Suppressor macrophage treated with lipopolysaccharide for 1 hour (primary cell): ENCODE results near the gene PPM1H.
"Not testable (repeated sequence)": the region's sequence is repeated elsewhere in the genome, so short reads cannot be mapped to it uniquely, and the experiment has no call there.

ENCODE experiments used
- DNase-seq, 3 donors: peaks; one replicate each; pipeline ENCODE4 v3.0.0-alpha.2; 2020 to 2022

The PPM1H gene

GRCh38 chr12:62673028-62673815, 261.7 kb downstream of the PPM1H start:
- no peak for DNase-seq

GRCh38 chr12:62670986-62671720, 263.8 kb downstream of the PPM1H start:
- no peak for DNase-seq

- DNase-seq, result no peak
These were observed 266.2 kb downstream of the PPM1H start for GRCh38 chr12:62668782-62669181.

- not testable (repeated sequence) for DNase-seq
These were observed 270.0 kb downstream of the PPM1H start for GRCh38 chr12:62664951-62665350.

GRCh38 chr12:62660756-62661155, 274.2 kb downstream of the PPM1H start:
- peak; percentile 21 to 67 (median 41) for DNase-seq

GRCh38 chr12:62659453-62660295, 275.3 kb downstream of the PPM1H start:
- no peak for DNase-seq

DNA sequence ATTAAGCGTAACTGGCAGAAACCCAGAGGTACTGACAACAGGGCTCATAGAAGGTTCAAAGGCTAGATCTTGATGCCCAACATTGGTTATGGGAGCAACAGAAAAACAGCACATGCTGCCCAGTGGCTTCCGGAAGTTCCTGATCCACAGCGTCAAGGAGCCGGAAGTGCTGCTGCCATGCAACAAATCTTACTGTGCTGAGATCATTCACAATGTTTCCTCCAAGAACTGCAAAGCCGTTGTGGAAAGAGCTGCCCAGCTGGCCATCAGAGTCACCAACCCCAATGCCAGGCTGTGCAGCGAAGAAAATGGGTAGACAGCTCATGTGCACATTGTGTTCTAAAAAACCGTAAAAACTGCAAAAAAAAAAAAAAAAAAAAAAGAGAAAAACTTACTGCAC, 276.0 kb downstream of the PPM1H start:
- DNase-seq, result no peak

DNA sequence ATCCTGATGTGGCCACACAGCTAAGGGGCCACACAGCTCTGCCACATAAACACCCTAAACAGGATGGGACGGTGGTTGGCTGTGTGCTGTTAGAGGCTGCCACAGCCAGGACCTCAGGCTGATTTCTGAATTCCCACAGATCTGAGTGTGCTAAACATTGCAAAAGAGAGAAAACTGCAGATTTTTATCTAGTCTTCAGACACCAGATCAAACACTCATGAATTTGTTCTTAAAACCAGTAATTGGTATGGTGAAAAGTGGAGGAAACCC, 277.7 kb downstream of the PPM1H start:
- no peak for DNase-seq

GRCh38 chr12:62656591-62657362, 278.2 kb downstream of the PPM1H start:
- DNase-seq, result no peak

GRCh38 chr12:62655666-62656151, 279.2 kb downstream of the PPM1H start:
- DNase-seq, result no peak

- no peak for DNase-seq
These were observed 280.4 kb downstream of the PPM1H start for GRCh38 chr12:62654326-62655241.

DNA sequence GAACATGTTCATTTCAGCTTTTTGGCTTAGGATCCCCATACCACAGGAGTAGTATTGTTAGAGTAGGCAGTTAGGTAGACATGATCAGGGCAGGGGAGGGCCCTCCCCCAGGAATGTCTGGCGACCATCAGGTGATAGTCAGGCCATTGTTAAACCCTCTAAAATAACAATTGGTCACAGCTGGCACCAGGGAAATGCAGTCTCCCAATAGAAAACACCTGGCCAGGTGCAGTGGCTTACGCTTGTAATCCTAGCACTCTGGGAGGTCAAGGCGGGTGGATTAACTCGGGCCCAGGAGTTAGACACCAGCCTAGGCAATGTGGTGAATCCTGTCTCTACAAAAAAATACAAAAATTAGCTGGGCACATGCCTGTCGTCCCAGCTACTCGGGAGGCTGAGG, 281.2 kb downstream of the PPM1H start:
- DNase-seq, result no peak

- no peak for DNase-seq
These were observed 281.6 kb downstream of the PPM1H start for GRCh38 chr12:62653304-62653703.

- DNase-seq, result no peak
These were observed 283.8 kb downstream of the PPM1H start for GRCh38 chr12:62651138-62651537.

GRCh38 chr12:62649412-62650138, 285.4 kb downstream of the PPM1H start:
- no peak for DNase-seq

DNA sequence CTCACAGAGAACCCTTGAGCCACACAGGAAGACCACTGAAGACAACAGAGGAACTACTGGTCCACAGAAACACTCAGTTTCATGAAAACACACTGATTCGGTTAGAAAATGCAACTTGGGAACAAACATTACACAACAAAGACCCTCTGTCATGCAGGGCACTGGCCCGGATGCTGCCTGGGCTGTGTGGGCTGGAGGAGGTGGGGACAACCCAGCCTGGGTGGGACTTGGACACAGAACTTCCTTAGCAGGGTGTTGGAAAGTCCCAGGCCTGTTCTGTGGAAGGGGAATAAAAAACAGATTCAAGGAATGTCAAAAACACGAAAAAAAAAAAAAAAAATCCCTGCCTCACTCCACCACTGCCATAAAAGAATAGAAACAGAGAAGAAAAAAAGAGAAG, 287.4 kb downstream of the PPM1H start:
- DNase-seq, result peak; percentile 78 to 89 (median 89)

DNA sequence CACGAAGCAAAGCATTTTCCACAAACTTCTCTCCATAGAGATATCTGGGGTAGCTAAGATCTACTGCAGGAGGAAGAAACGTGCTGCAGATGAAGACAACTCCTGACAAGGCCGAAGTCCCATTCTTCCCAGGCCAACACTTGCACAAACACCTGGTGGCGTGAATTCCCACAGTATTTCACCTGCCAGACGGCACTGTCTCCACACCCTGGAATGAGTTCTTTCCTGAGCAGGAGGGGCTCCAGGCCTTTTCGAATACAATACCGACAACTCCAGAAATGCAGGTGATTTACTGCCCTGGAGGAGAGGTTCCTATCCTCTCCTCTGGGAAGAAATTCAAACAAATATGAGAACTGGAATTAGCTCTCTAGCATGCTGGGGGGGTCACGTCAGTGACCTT, 288.4 kb downstream of the PPM1H start:
- no peak for DNase-seq

DNA sequence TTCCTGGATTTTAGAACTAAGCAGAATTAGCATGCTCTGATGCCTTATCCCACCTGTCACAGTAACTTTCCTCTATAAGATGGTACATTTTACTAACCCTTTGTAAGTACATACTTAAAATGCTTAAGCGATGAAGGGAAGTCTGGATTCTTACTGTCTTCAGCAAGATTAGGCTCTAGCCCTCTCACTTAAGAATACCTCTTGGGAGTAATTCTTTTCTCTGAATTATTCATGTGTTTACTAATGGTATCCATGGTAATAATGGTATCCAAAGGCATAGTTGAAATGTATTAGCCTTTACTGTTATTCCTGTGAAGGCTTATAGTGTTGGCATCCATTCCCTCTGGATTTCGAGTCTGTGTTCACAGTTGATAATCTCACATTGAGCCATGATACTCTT, 291.5 kb downstream of the PPM1H start:
- no peak for DNase-seq

DNA sequence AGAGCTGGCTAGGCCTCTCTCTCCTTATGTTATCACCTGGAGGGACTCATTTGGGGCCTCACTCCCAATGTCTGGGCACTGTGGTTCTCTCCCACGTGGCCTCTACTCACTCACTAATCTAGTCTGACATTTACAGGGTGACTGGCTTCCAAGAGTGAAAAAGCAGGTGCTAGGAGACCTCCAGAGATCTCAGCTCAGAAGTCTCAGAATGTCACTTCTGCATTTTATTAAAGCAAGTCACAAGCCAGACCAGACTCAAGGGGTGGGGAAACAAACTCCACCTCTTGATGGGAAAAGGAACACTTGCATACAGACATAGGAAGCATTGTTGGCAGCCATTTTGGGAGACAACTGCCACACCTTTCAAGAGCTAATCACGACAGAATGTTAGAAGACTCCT, 292.5 kb downstream of the PPM1H start:
- peak in 2 of 3 donors; percentile 26 to 38 for DNase-seq

DNA sequence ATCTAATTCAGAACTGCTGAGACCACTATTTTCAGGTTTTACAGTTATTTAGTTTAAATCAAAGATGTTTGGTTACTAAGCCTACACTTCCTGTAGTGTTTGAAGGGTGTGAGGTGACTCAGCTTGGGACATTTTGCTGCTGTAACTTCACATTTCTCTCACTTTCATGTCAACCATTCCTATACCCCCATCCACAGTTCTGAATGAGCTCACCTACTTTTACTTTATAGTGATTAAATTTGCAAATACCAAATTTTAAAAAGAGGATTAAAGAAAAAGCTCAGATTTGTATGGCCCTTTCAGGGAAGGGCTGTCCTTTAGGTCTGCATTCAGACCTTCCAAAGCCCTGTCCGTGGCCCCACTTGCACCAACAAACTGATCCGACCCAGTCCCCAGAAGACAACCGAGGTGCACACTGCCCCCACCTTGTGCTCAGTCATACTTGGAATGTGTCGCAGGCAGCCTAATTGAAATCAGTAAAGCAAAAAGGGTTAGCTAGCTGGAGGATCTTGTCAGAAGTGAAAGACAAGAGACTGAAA, 294.0 kb downstream of the PPM1H start:
- DNase-seq, result peak; percentile 58 to 85 (median 63)

DNA sequence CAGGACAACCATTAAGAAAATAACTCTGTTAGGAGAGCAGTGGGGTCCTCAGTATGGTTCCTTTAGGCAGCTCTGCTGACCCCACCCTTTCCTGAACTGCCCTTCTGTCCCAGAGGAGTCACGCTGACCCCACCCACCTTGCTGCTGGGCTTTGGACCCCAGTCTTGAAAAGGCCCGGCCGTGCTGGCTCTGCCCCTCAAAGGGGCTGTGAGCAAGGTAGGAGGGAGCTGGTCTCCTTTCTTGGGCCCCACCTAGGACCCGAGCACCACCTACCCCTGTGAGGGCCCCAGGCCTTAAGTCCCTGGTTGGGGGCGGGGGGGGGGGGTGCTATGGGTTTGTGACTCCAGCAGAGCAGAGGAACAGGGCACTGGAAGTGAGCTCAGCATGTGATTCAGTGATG, 297.3 kb downstream of the PPM1H start:
- no peak for DNase-seq
